ENCODE measurements around the gene FHIP2A.

- TF ChIP-seq CTCF (conservative IDR thresholded peaks at IDR 0.05; ENCODE audit: low read depth in 2 of 2) = no peak
- TF ChIP-seq EZH2 (IDR thresholded peaks at IDR 0.05; ENCODE audit: low read depth, unreplicated experiment) = no peak
- TF ChIP-seq REST (IDR thresholded peaks at IDR 0.05; ENCODE audit: unreplicated experiment) = no peak
- no peak for TF ChIP-seq NANOG (IDR thresholded peaks at IDR 0.05; ENCODE audit: borderline replicate concordance)
- TF ChIP-seq POLR2AphosphoS5 (IDR thresholded peaks at IDR 0.05; ENCODE audit: low read depth) = no peak
- no peak for TF ChIP-seq STAT1 (IDR thresholded peaks at IDR 0.05; ENCODE audit: unreplicated experiment)
- no peak for TF ChIP-seq EZH2phosphoT487 (IDR thresholded peaks at IDR 0.05; ENCODE audit: unreplicated experiment)
- no peak for TF ChIP-seq ZNF114 (CRISPR knock-in tag; IDR thresholded peaks at IDR 0.05)
- no peak for TF ChIP-seq JUNB (IDR thresholded peaks at IDR 0.05; ENCODE audit: unreplicated experiment)
- no peak for TF ChIP-seq ZNF331 (CRISPR knock-in tag; IDR thresholded peaks at IDR 0.05; ENCODE audit: low read depth)
- TF ChIP-seq ZNF462 (CRISPR knock-in tag; IDR thresholded peaks at IDR 0.05) = no peak
Observed at GRCh38 chr10:114822444-114823076, 980 bp downstream of the FHIP2A start.
